ENCODE measurements around the gene HSD17B10. TPM values are rescaled to one million over a fixed set of nuclear protein-coding genes. Genes with fewer than 3 reads are reported as not detected.

Gene HSD17B10
- total and polyA plus RNA-seq, 4 donors: 32.4 to 233 (median 201) TPM

GRCh38 chrX:53422861-53423306 is 11.3 kb downstream of the HSD17B10 start, which contains the start of gene RIBC1:
Gene RIBC1 (plus strand): TSS chrX:53422873. CDS start chrX:53426277, 3,404 bp downstream.
- H3K4me3 ChIP-seq (ENCODE audit: low read depth in 1 of 3, low read length in 3 of 3): peak within 1 kb of the TSS; percentile 85 to 91 (median 90)
- no peaks in the 10 kb centered on the region for H3K27me3 ChIP-seq (ENCODE audit: control insufficient read depth in 4 of 4, insufficient read depth in 4 of 4, low read length in 3 of 4)
- H3K27ac ChIP-seq (ENCODE audit: low read depth in 1 of 2, low read length in 2 of 2): peak within 1 kb of the TSS; percentile 85 to 93
- H3K36me3 ChIP-seq (ENCODE audit: control insufficient read depth in 4 of 4, insufficient read depth in 3 of 4, low read depth in 1 of 4, low read length in 3 of 4): no peaks in the 10 kb centered on the region
- H3K4me1 ChIP-seq (ENCODE audit: control insufficient read depth in 4 of 4, insufficient read depth in 4 of 4, low read length in 3 of 4): peaks cover 5 to 26% (median 19%) of the 10 kb centered on the region in 4 donors
- peak within 1 kb of the TSS; percentile 49 to 87 for H3K9ac ChIP-seq (ENCODE audit: low read depth in 1 of 2, low read length in 2 of 2)
- no peak for DNase-seq (ENCODE audit: low spot score)
- TF ChIP-seq RXRA (IDR thresholded peaks at IDR 0.05) (no peak), HNF4A (conservative IDR thresholded peaks at IDR 0.05) (no peak), FOXA1 (IDR thresholded peaks at IDR 0.05) (no peak), EGR1 (IDR thresholded peaks at IDR 0.05; ENCODE audit: low read depth in 2 of 2) (no peak), CTCF (IDR thresholded peaks at IDR 0.05; ENCODE audit: low read depth, low read length, missing input control) (no peak), GABPA (IDR thresholded peaks at IDR 0.05 in 1 of 2, conservative IDR thresholded peaks at IDR 0.05 in 1 of 2) (no peak), FOXA2 (IDR thresholded peaks at IDR 0.05) (no peak)
- no peaks in the 10 kb centered on the region for H3K9me3 ChIP-seq (ENCODE audit: control insufficient read depth in 4 of 4, low read length in 3 of 4)
- WGBS: 15% methylated on average over 17 of the region's 17 CpGs

GRCh38 chrX:53422086-53422860 is 11.9 kb downstream of the HSD17B10 start, which contains the start of gene SMC1A:
Gene SMC1A (minus strand): TSS chrX:53422654. CDS start chrX:53422600, 54 bp downstream.
- Histone ChIP-seq H3K9ac (ENCODE audit: low read depth in 1 of 2, low read length in 2 of 2) (peak within 1 kb of the TSS; percentile 49 to 87), H3K27ac (ENCODE audit: low read depth in 1 of 2, low read length in 2 of 2) (peak within 1 kb of the TSS; percentile 85 to 93), H3K27me3 (ENCODE audit: control insufficient read depth in 4 of 4, insufficient read depth in 4 of 4, low read length in 3 of 4) (no peaks in the 10 kb centered on the region), H3K9me3 (ENCODE audit: control insufficient read depth in 4 of 4, low read length in 3 of 4) (no peaks in the 10 kb centered on the region), H3K4me3 (ENCODE audit: low read depth in 1 of 3, low read length in 3 of 3) (peak within 1 kb of the TSS; percentile 85 to 91 (median 90)), H3K36me3 (ENCODE audit: control insufficient read depth in 4 of 4, insufficient read depth in 3 of 4, low read depth in 1 of 4, low read length in 3 of 4) (no peaks in the 10 kb centered on the region), H3K4me1 (ENCODE audit: control insufficient read depth in 4 of 4, insufficient read depth in 4 of 4, low read length in 3 of 4) (peaks cover 5 to 26% (median 19%) of the 10 kb centered on the region in 4 donors)
- TF ChIP-seq FOXA2 (IDR thresholded peaks at IDR 0.05) (no peak), ATF3 (IDR thresholded peaks at IDR 0.05) (no peak), HNF4A (conservative IDR thresholded peaks at IDR 0.05) (no peak), MAX (IDR thresholded peaks at IDR 0.05) (no peak), RAD21 (IDR thresholded peaks at IDR 0.05) (no peak), TAF1 (conservative IDR thresholded peaks at IDR 0.05) (peak; percentile 33), EGR1 (IDR thresholded peaks at IDR 0.05; ENCODE audit: low read depth in 2 of 2) (no peak), SP1 (IDR thresholded peaks at IDR 0.05) (peak; percentile 36), YY1 (IDR thresholded peaks at IDR 0.05) (peak; percentile 62), FOXA1 (IDR thresholded peaks at IDR 0.05) (no peak), RXRA (IDR thresholded peaks at IDR 0.05) (no peak), HNF4G (IDR thresholded peaks at IDR 0.05) (no peak), GABPA (IDR thresholded peaks at IDR 0.05 in 1 of 2, conservative IDR thresholded peaks at IDR 0.05 in 1 of 2) (peak in 1 of 2 donors; percentile 67), JUND (IDR thresholded peaks at IDR 0.05) (no peak), NR2F2 (IDR thresholded peaks at IDR 0.05) (no peak), CTCF (IDR thresholded peaks at IDR 0.05; ENCODE audit: low read depth, low read length, missing input control) (peak; percentile 5)
- TF ChIP-seq, protein P1, sequence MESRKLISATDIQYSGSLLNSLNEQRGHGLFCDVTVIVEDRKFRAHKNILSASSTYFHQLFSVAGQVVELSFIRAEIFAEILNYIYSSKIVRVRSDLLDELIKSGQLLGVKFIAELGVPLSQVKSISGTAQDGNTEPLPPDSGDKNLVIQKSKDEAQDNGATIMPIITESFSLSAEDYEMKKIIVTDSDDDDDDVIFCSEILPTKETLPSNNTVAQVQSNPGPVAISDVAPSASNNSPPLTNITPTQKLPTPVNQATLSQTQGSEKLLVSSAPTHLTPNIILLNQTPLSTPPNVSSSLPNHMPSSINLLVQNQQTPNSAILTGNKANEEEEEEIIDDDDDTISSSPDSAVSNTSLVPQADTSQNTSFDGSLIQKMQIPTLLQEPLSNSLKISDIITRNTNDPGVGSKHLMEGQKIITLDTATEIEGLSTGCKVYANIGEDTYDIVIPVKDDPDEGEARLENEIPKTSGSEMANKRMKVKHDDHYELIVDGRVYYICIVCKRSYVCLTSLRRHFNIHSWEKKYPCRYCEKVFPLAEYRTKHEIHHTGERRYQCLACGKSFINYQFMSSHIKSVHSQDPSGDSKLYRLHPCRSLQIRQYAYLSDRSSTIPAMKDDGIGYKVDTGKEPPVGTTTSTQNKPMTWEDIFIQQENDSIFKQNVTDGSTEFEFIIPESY (IDR thresholded peaks at IDR 0.05): peak; percentile 99
- TF ChIP-seq, protein P2, sequence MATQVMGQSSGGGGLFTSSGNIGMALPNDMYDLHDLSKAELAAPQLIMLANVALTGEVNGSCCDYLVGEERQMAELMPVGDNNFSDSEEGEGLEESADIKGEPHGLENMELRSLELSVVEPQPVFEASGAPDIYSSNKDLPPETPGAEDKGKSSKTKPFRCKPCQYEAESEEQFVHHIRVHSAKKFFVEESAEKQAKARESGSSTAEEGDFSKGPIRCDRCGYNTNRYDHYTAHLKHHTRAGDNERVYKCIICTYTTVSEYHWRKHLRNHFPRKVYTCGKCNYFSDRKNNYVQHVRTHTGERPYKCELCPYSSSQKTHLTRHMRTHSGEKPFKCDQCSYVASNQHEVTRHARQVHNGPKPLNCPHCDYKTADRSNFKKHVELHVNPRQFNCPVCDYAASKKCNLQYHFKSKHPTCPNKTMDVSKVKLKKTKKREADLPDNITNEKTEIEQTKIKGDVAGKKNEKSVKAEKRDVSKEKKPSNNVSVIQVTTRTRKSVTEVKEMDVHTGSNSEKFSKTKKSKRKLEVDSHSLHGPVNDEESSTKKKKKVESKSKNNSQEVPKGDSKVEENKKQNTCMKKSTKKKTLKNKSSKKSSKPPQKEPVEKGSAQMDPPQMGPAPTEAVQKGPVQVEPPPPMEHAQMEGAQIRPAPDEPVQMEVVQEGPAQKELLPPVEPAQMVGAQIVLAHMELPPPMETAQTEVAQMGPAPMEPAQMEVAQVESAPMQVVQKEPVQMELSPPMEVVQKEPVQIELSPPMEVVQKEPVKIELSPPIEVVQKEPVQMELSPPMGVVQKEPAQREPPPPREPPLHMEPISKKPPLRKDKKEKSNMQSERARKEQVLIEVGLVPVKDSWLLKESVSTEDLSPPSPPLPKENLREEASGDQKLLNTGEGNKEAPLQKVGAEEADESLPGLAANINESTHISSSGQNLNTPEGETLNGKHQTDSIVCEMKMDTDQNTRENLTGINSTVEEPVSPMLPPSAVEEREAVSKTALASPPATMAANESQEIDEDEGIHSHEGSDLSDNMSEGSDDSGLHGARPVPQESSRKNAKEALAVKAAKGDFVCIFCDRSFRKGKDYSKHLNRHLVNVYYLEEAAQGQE (IDR thresholded peaks at IDR 0.05): peak; percentile 13
- DNase-seq (ENCODE audit: low spot score): peak; percentile 92
- WGBS: under 1% methylated on average over 75 of the region's 75 CpGs
